MM.1S (cell line): Measurements from ENCODE around the gene NATD1.

Source experiments
- DNase-seq: peaks from one replicate; pipeline ENCODE4 v3.0.0-alpha.2; 2015
- H2AFZ ChIP-seq: fragments of 300-600 bp; sonication (generic); 2 replicates; pipeline ENCODE4 v1.6.0; 2016; ENCODE audit warnings: antibody characterized with exemption, low read length
- H3F3A ChIP-seq: fragments of 300-600 bp; sonication (generic); 2 replicates; pipeline ENCODE4 v1.6.1; 2016; ENCODE audit warnings: mild to moderate bottlenecking, antibody characterized with exemption, low read length, moderate library complexity, mixed read lengths; ENCODE audit not compliant: insufficient read depth
- H3K27ac ChIP-seq: fragments of 300-600 bp; sonication (generic); 2 replicates; pipeline ENCODE4 v1.5.1; 2016; ENCODE audit warnings: mild to moderate bottlenecking, low read length
- H3K27me3 ChIP-seq: fragments of 300-600 bp; sonication (generic); replicated peaks from 2 replicates; pipeline ENCODE4 v1.6.0; 2016; ENCODE audit warnings: low read length; ENCODE audit not compliant: insufficient read depth
- H3K36me3 ChIP-seq: fragments of 300-600 bp; sonication (generic); replicated peaks from 2 replicates; pipeline ENCODE4 v1.6.1; 2016; ENCODE audit warnings: mild to moderate bottlenecking, low read length, mixed read lengths; ENCODE audit not compliant: insufficient read depth
- H3K4me1 ChIP-seq: fragments of 300-600 bp; sonication (generic); 2 replicates; pipeline ENCODE4 v1.6.1; 2016; ENCODE audit warnings: low read length, mixed read lengths
- H3K4me2 ChIP-seq: fragments of 300-600 bp; sonication (generic); 2 replicates; pipeline ENCODE4 v1.6.0; 2016; ENCODE audit warnings: low read depth, low read length
- H3K4me3 ChIP-seq: fragments of 300-600 bp; sonication (generic); 2 replicates; pipeline ENCODE4 v1.5.1; 2016; ENCODE audit warnings: low read length, mixed read lengths
- H3K79me2 ChIP-seq: fragments of 300-600 bp; sonication (generic); 2 replicates; pipeline ENCODE4 v1.6.1; 2016; ENCODE audit warnings: mixed run types, low read length, mixed read lengths
- H3K9ac ChIP-seq: fragments of 300-600 bp; sonication (generic); 2 replicates; pipeline ENCODE4 v1.6.1; 2016; ENCODE audit warnings: low read length, mixed read lengths
- H3K9me2 ChIP-seq: fragments of 300-600 bp; sonication (generic); replicated peaks from 2 replicates; pipeline ENCODE4 v1.6.1; 2016; ENCODE audit warnings: mild to moderate bottlenecking, low read length, mixed read lengths; ENCODE audit not compliant: insufficient read depth
- H3K9me3 ChIP-seq: fragments of 300-600 bp; sonication (generic); replicated peaks from 2 replicates; pipeline ENCODE4 v1.6.1; 2016; ENCODE audit warnings: mild to moderate bottlenecking, low read length, mixed read lengths; ENCODE audit not compliant: insufficient read depth
- H4K20me1 ChIP-seq: fragments of 300-600 bp; sonication (generic); 2 replicates; pipeline ENCODE4 v1.6.1; 2016; ENCODE audit warnings: mild to moderate bottlenecking, low read length, moderate library complexity, mixed read lengths; ENCODE audit not compliant: insufficient read depth
- CTCF ChIP-seq: fragments of 300-600 bp; sonication (generic); IDR thresholded peaks from 2 replicates; pipeline ENCODE4 v1.5.1; 2016; ENCODE audit warnings: antibody characterized with exemption, low read length, mixed read lengths
- EZH2 ChIP-seq: fragments of 300-600 bp; sonication (generic); optimal IDR thresholded peaks from 2 replicates; pipeline ENCODE3; 2017; ENCODE audit warnings: low read depth, mild to moderate bottlenecking, antibody characterized with exemption, low read length, mixed read lengths
- EZH2phosphoT487 ChIP-seq: fragments of 300-600 bp; sonication (generic); IDR thresholded peaks from 2 replicates; pipeline ENCODE4 v1.6.1; 2018; ENCODE audit warnings: antibody characterized with exemption, low read length

NATD1 gene, protein sequence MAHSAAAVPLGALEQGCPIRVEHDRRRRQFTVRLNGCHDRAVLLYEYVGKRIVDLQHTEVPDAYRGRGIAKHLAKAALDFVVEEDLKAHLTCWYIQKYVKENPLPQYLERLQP

DNA sequence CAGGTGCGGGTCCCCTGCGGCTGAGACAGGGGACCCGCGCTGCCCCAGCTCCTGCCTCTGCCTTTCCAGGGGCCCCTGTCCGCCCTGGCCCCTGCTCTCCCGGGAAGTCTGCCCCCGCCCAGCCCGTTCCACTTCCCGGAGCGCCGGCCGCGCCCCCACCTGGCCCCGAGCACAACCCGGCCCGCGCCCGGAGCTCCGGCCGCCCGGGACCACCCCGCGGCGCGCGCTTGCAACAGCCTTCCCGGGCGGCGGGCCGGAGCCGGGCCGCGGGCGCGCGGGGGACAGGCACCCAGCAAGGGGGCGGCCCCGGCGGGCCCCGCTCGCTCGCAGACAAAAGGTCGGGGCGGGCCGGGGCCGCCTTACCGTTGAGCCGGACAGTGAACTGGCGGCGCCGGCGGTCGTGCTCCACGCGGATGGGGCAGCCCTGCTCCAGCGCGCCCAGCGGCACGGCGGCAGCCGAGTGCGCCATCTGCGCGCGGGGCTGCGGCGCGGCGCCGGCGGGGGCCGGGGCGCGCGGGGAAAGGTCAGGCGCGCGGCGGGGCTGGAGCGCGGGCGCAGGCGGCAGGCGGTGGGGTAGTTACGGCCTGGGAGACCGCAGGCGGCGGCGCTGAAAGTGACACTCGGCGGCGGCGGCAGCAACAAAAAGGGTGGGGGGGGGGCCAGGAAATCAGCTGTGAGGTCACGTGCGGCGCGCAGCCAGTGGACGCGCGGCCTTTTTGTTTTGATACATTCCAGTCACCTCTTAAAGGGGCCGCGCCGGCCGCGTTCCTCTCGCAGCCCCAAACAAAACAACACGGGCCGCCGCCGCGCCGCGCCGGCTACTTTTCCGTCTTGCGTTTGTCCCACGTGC lies at the start of gene NATD1:
TSS of gene NATD1 (minus strand) at position 615 of the 850 bp plus-strand sequence. CDS start at position 469, 146 bp downstream.
- no peaks in the 10 kb centered on the region for H3K36me3 ChIP-seq
- H3K27ac ChIP-seq = no peak within 1 kb of the TSS
- H3K4me2 ChIP-seq = peak within 1 kb of the TSS; percentile 97
- H3K9me2 ChIP-seq = no peaks in the 10 kb centered on the region
- H3K27me3 ChIP-seq = peaks cover 7% of the 10 kb centered on the region; the same call in 1 of the 2 replicates
- no peaks in the 10 kb centered on the region for H4K20me1 ChIP-seq
- H3K4me1 ChIP-seq = 0 out of 2 replicates have a peak, but pooled peaks cover 7% of the 10 kb centered on the region
- no peaks in the 10 kb centered on the region for H3K79me2 ChIP-seq
- H3K9ac ChIP-seq = peak within 1 kb of the TSS; percentile 52; the same call in 1 of the 2 replicates
- H3K4me3 ChIP-seq = peak within 1 kb of the TSS; percentile 66
- peak; percentile 80 for DNase-seq
- TF ChIP-seq EZH2phosphoT487 (no peak), CTCF (no peak), EZH2 (no peak)
- H2AFZ ChIP-seq = peak within 1 kb of the TSS; percentile 91
- H3F3A ChIP-seq = no peaks in the 10 kb centered on the region
- H3K9me3 ChIP-seq = no peaks in the 10 kb centered on the region

GRCh38 chr17:21301593-21302550 lies 48.7 kb upstream of the NATD1 start:
- Histone ChIP-seq H3K9me3 (no peaks in the 10 kb centered on the region), H3K4me1 (no peaks in the 10 kb centered on the region), H3K27ac (no peak overlapping the region), H2AFZ (no peak overlapping the region), H3K9ac (no peak overlapping the region), H3K79me2 (peaks cover 11% of the 10 kb centered on the region), H3K9me2 (no peaks in the 10 kb centered on the region), H3K4me3 (no peak overlapping the region), H3K27me3 (no peaks in the 10 kb centered on the region), H3K36me3 (0 out of 2 replicates have a peak, but pooled peaks cover 3% of the 10 kb centered on the region), H4K20me1 (no peaks in the 10 kb centered on the region), H3F3A (no peaks in the 10 kb centered on the region), H3K4me2 (no peak overlapping the region)
- DNase-seq = no peak
- no peak for TF ChIP-seq EZH2phosphoT487
- no peak for TF ChIP-seq EZH2
- no peak for TF ChIP-seq CTCF

DNA sequence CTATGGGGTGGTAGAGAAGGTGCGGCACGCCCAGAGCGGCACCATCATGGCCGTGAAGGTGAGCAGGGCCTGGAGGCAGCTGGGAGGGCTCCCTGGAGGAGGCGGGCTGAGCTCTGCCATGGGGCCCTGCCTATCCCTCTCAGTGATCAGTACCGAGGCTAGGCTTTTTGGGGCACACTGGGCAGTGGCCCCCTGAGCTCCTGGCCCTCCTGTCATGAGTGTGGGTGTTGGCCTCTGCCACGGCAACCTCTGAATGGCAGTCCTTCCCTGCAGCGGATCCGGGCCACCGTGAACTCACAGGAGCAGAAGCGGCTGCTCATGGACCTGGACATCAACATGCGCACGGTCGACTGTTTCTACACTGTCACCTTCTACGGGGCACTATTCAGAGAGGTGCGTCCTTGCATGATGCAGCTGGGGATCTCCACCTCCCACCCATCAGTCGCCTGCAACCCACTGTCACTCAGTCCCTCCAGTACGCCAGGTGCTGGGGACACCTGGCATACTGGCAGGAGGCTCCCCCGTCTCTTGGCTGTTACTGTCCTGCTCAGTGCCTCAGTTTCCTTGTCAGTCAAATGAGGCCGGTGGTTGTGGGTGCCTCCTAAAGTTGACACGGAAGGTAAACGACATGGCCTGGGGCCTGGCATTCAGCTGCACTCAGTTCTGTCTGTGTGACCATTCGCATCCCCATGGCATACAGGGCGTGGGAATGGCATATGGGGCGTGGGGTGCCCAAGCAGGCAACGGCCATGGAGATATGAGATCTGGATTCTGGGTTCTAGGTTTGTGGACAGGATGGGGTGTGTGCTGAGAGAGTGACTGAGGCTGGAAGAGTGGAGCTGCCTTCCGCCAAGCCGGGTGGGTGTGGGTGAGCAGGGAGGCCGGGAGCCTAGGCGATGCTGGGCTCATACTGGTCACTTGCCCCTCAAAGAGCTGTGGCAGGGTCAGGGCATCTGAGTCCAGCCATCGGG lies 47.7 kb upstream of the NATD1 start:
- DNase-seq = no peak
- no peaks in the 10 kb centered on the region for H4K20me1 ChIP-seq
- no peaks in the 10 kb centered on the region for H3K9me3 ChIP-seq
- H3K79me2 ChIP-seq = peaks cover 21% of the 10 kb centered on the region
- H3K27ac ChIP-seq = no peak overlapping the region
- no peaks in the 10 kb centered on the region for H3K27me3 ChIP-seq
- H3K4me2 ChIP-seq = no peak overlapping the region
- no peak overlapping the region for H3K4me3 ChIP-seq
- no peak for TF ChIP-seq EZH2phosphoT487
- TF ChIP-seq EZH2 = no peak
- no peak for TF ChIP-seq CTCF
- H3F3A ChIP-seq = no peaks in the 10 kb centered on the region
- H3K9ac ChIP-seq = no peak overlapping the region
- no peaks in the 10 kb centered on the region for H3K9me2 ChIP-seq
- H3K4me1 ChIP-seq = no peaks in the 10 kb centered on the region
- no peak overlapping the region for H2AFZ ChIP-seq
- H3K36me3 ChIP-seq = 0 out of 2 replicates have a peak, but pooled peaks cover 3% of the 10 kb centered on the region
